Activated CD8-positive, alpha-beta T cell treated with anti-CD3 and anti-CD28 coated beads, Interleukin-2, amount 10 ng/mL, durations not matched to agents 7 days and 5 days (primary cell): Measurements from ENCODE around the gene LUZP2. TPM values are rescaled to one million over a fixed set of nuclear protein-coding genes. Genes with fewer than 3 reads are reported as not detected.

Source experiments
- ATAC-seq: fragments of 150-1000 bp; cut with Tn5 transposase; one replicate; pipeline ENCODE4 v1.10.0; 2021; ENCODE audit warnings: moderate library complexity
- CTCF ChIA-PET: fragments of 350-600 bp; sonication (Branson Sonifier 250); formaldehyde crosslinking; loops from one replicate; lab custom pipeline; 2021; ENCODE audit warnings: antibody characterized with exemption; lab: Charles Lee
- POLR2A ChIA-PET: fragments of 350-600 bp; sonication (Branson Sonifier 250); formaldehyde crosslinking; loops from one replicate; lab custom pipeline; 2021; ENCODE audit warnings: antibody characterized with exemption; lab: Charles Lee
- DNase-seq: peaks from one replicate; pipeline ENCODE4 v3.0.0-alpha.2; 2020
- H3K27ac Mint-ChIP-seq: one replicate; pipeline ENCODE4 v1.8.0; 2021; ENCODE audit warnings: mild to moderate bottlenecking, mixed read lengths
- H3K27me3 Mint-ChIP-seq: one replicate; pipeline ENCODE4 v1.8.0; 2021; ENCODE audit warnings: low read depth, mixed read lengths
- H3K36me3 Mint-ChIP-seq: one replicate; pipeline ENCODE4 v1.8.0; 2021; ENCODE audit warnings: low read depth, mixed read lengths
- H3K4me1 Mint-ChIP-seq: one replicate; pipeline ENCODE4 v1.8.0; 2021; ENCODE audit warnings: low read depth, mixed read lengths
- H3K4me3 Mint-ChIP-seq: one replicate; pipeline ENCODE4 v1.8.0; 2021; ENCODE audit warnings: mild to moderate bottlenecking, mixed read lengths
- H3K9me3 Mint-ChIP-seq: one replicate; pipeline ENCODE4 v1.8.0; 2022; ENCODE audit warnings: mixed read lengths; ENCODE audit not compliant: insufficient read depth
- total RNA-seq, 2 experiments: library from RNA; stranded (reverse); gene quantifications; one replicate each; pipeline ENCODE4 v1.2.3, GENCODE V29; 2021

The LUZP2 gene
- total RNA-seq, 2 experiments from 2014 or later, result not detected

DNA sequence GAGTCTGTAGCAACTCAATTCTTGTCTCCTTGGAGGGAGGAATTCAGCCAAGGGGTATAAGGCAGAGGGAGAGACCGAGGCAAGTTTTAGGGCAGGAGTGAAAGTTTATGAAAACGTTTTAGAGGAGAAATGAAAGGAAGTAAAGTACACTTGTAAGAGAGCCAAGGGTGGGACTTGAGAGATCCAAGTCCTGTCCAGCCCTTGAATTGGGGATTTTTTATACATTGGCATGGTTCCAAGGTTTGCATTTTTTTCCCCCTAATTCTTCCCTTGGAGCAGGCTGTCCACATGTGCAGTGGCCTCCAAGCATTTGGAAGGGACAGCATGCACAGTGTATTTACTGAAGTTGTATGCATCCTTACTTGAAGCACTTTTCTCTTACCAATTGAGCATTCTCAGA lies 192.1 kb downstream of the LUZP2 start:
- Mint-ChIP-seq H3K4me1 (no peaks in the 10 kb centered on the region), H3K36me3 (no peaks in the 10 kb centered on the region), H3K4me3 (no peak overlapping the region), H3K9me3 (peaks cover 6% of the 10 kb centered on the region), H3K27ac (no peak overlapping the region), H3K27me3 (no peaks in the 10 kb centered on the region)
- ChIA-PET CTCF (no interaction called here), POLR2A (no interaction called here)
- ATAC-seq (no peak), DNase-seq (no peak)

DNA sequence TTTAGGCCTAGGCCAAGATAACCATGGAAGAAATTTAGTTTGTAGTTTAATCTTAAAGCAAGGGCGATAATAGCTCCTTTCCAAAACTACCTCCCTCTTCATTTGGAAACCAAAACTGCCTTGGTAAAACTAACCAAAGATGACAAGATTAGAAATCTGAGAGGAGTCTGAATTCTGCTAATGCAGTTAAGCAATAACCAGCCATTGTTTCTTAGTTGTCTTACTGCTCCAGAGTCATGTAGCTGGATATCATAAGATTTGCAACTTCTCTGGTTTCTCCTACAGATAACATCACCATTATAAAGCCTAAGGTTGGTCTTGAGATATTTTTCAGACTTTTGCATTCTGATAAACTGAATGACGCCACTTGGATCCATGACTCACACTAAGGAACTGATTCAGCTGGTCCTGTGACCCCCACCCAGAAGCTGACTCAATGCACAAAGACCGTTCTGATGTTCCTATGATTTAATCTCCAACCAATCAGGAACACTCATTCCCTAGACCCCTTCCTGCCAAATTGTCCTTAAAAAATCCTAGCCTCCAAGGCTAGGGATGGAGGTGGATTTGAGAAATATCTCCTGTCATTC lies 200.8 kb downstream of the LUZP2 start:
- H3K4me1 Mint-ChIP-seq, result no peaks in the 10 kb centered on the region
- no peak for ATAC-seq
- peaks cover 13% of the 10 kb centered on the region for H3K9me3 Mint-ChIP-seq
- H3K36me3 Mint-ChIP-seq, result no peaks in the 10 kb centered on the region
- H3K4me3 Mint-ChIP-seq, result no peak overlapping the region
- no peak for DNase-seq
- no peaks in the 10 kb centered on the region for H3K27me3 Mint-ChIP-seq
- H3K27ac Mint-ChIP-seq, result no peak overlapping the region
- ChIA-PET POLR2A (no interaction called here), CTCF (no interaction called here)

DNA sequence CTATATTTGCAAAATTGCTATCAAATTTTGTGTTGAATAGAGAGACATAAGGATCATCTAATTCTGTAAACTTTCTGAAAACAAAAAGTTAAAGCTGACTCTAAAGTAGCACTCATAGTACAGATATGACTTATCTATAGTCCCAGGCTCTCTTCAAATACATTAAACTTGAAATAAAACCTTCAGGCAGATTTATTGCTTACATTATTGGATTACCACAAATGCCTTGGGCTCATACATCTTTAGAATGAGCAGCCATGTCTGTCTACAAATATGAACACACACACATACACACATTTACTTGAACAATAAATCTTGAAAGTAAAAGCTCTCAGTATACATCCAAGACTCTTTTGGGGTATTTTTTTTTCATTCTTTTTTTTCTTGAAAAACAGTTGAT lies 207.9 kb downstream of the LUZP2 start:
- Mint-ChIP-seq H3K27me3 (no peaks in the 10 kb centered on the region), H3K4me1 (no peaks in the 10 kb centered on the region), H3K36me3 (no peaks in the 10 kb centered on the region), H3K9me3 (peaks cover 16% of the 10 kb centered on the region), H3K27ac (no peak overlapping the region), H3K4me3 (no peak overlapping the region)
- ATAC-seq (no peak), DNase-seq (no peak)
- ChIA-PET POLR2A (no interaction called here), CTCF (no interaction called here)

DNA sequence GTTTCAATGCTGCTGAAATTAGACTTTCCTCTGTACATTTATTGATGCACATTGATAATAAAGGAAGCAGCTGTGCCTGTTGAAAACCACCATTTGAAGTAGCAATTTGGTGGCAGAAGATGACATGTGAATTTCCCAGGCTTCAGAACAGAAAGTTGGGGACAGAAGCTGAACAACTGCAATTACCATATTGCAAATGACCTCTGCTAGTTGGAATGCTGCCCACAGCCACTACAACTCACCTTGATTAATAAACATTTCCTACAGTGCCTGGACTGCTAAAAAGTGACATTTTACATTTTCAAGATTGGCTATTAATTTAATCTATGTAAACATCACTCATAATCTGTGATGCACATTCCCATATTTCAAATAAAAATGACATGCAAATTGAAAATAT lies 208.6 kb downstream of the LUZP2 start:
- no peaks in the 10 kb centered on the region for H3K27me3 Mint-ChIP-seq
- H3K9me3 Mint-ChIP-seq, result peaks cover 16% of the 10 kb centered on the region
- no peaks in the 10 kb centered on the region for H3K4me1 Mint-ChIP-seq
- CTCF ChIA-PET, result no interaction called here
- POLR2A ChIA-PET, result no interaction called here
- H3K36me3 Mint-ChIP-seq, result no peaks in the 10 kb centered on the region
- DNase-seq, result no peak
- no peak overlapping the region for H3K27ac Mint-ChIP-seq
- ATAC-seq, result no peak
- H3K4me3 Mint-ChIP-seq, result no peak overlapping the region

DNA sequence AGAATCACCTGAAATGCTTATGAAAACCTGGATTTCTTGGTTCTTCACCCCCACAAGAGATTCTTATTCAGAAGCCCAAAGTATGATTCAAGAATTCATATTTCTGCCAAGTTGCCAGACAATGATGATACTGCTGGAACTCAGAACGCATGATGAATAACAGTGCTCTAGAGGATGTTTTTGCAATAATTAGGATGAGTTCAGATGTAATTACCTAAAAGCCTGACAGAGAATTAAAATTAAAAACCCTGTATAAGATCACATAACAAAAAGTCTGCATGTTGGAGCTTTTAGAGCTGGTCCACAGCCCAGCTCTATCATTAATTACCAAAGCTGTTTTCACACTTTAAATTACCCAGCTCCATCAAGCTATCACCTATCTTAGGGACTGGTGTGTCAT lies 211.8 kb downstream of the LUZP2 start:
- Mint-ChIP-seq H3K9me3 (peaks cover 14% of the 10 kb centered on the region), H3K36me3 (no peaks in the 10 kb centered on the region), H3K27me3 (no peaks in the 10 kb centered on the region), H3K4me1 (no peaks in the 10 kb centered on the region), H3K4me3 (no peak overlapping the region), H3K27ac (no peak overlapping the region)
- ATAC-seq, result no peak
- DNase-seq, result no peak
- ChIA-PET POLR2A (no interaction called here), CTCF (no interaction called here)

DNA sequence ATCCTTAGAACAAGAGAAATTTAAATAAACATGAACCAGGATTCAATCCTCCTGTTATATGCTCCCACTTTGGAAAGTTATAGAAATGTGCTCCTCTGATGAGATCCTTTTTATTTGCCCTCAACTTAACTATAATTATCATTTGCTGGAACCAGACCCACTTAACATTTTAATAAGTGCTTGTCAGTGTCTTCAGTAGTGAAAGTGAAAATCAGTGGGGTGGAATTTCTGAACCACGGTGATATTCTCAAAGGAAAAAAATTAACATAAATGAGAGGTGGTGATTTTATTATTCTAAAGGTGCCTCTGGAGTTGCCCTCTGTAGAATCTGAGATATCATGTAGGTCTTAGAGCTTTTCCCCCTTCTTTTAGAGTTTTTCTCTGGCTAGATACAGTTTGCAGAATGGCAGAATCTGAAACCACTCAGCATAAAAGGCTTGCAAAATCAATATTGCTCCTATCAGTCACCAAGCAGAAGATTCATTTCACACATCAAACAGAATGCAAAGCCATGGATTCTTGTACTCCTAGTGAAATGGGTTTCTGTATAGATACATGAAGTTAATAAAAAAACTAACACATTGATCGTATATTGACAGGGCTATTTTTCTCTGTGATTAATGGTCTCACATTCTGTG lies 213.2 kb downstream of the LUZP2 start:
- H3K4me1 Mint-ChIP-seq, result no peaks in the 10 kb centered on the region
- POLR2A ChIA-PET, result no interaction called here
- H3K9me3 Mint-ChIP-seq, result peaks cover 14% of the 10 kb centered on the region
- H3K27ac Mint-ChIP-seq, result no peak overlapping the region
- H3K27me3 Mint-ChIP-seq, result no peaks in the 10 kb centered on the region
- CTCF ChIA-PET, result no interaction called here
- H3K36me3 Mint-ChIP-seq, result no peaks in the 10 kb centered on the region
- no peak overlapping the region for H3K4me3 Mint-ChIP-seq
- no peak for DNase-seq
- ATAC-seq, result no peak

DNA sequence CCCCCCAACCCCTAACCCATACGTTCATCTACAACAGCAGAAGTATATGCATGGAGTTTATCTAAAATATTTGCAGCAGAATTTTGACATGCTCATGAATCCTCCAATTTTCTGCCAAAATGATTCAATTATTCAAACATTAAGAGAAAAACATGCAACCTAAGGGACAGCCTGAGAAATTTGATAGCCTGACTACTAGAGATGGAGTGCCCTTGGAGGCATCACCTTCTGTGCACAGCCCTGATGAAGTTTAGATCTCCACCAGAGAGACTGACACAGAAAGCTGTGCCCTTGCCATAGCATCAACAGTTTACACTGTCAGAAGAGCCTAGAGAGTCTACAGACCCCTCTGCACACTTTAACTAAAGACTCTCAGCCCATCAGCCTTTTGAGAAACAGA lies 217.7 kb downstream of the LUZP2 start:
- no peaks in the 10 kb centered on the region for H3K27me3 Mint-ChIP-seq
- H3K27ac Mint-ChIP-seq, result no peak overlapping the region

DNA sequence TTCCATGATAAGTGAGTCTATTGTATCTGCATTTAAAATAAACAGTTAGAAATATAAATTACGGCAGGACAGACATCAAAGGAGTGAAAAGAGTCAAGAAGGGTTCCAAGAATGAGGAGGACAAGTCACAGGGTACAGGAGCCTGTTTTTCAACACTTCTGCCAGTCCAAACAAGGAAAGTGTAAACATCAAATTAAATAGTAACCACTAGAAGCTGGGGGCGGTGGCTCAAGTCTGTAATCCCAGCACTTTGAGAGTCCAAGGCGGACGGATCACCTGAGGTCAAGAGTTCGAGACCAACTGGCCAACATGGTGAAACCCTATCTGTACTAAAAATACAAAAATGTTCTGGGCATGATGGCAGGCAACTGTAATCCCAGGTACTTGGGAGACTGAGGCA lies 219.6 kb downstream of the LUZP2 start:
- H3K36me3 Mint-ChIP-seq, result no peaks in the 10 kb centered on the region
- H3K9me3 Mint-ChIP-seq, result peaks cover 12% of the 10 kb centered on the region
- no peak overlapping the region for H3K4me3 Mint-ChIP-seq
- ATAC-seq (no peak), DNase-seq (no peak)
- ChIA-PET POLR2A (no interaction called here), CTCF (no interaction called here)
- H3K27ac Mint-ChIP-seq, result no peak overlapping the region
- no peaks in the 10 kb centered on the region for H3K27me3 Mint-ChIP-seq
- H3K4me1 Mint-ChIP-seq, result no peaks in the 10 kb centered on the region

More for the DNA sequence above, 217.7 kb downstream of the LUZP2 start:
- no peaks in the 10 kb centered on the region for H3K36me3 Mint-ChIP-seq
- ATAC-seq (no peak), DNase-seq (no peak)
- H3K4me1 Mint-ChIP-seq, result no peaks in the 10 kb centered on the region
- CTCF ChIA-PET, result no interaction called here
- H3K9me3 Mint-ChIP-seq, result peaks cover 15% of the 10 kb centered on the region
- no peak overlapping the region for H3K4me3 Mint-ChIP-seq
- POLR2A ChIA-PET, result no interaction called here

DNA sequence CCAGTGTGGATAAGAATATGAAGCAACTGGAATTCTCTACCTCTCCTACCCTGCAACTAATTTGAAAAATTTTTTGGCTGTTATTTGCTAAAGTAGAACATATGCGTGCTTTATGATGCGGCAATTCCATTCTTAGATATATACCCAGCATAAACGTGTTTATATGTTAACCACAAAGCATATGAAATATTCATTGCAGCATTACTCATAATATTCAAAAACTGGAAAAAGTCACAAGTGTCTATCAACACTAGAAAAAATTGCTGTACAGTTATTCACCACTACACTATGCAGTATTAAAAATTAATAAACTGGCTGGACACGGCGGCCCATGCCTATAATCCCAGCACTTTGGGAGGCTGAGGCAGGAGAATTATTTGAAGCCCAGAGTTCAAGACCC lies 226.4 kb downstream of the LUZP2 start:
- Mint-ChIP-seq H3K27ac (no peak overlapping the region), H3K36me3 (no peaks in the 10 kb centered on the region), H3K4me3 (no peak overlapping the region), H3K4me1 (no peaks in the 10 kb centered on the region), H3K27me3 (no peaks in the 10 kb centered on the region), H3K9me3 (peaks cover 5% of the 10 kb centered on the region)
- DNase-seq (no peak), ATAC-seq (no peak)
- CTCF ChIA-PET, result no interaction called here
- POLR2A ChIA-PET, result no interaction called here

DNA sequence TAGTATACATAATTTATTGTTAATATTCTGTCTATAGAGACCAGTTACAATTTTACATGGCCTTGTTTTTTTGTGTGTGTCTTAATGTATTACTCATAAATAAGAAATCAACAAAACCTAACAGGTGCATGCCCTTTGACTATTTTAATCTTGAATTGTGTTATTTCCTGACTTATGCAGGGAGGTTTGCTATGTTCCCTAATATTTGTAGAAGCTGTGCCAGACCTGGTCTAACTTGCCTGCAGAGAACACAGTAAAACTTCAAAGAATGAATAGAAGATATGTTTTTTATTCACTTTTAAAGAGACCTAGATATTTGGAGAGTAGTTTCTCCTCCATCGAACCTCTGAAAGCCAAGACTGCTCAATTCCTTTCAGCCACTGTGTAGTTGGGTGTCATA lies 234.7 kb downstream of the LUZP2 start:
- H3K4me1 Mint-ChIP-seq, result no peaks in the 10 kb centered on the region
- ATAC-seq, result no peak
- no peaks in the 10 kb centered on the region for H3K27me3 Mint-ChIP-seq
- ChIA-PET POLR2A (no interaction called here), CTCF (no interaction called here)
- H3K9me3 Mint-ChIP-seq, result no peaks in the 10 kb centered on the region
- no peak for DNase-seq
- H3K27ac Mint-ChIP-seq, result no peak overlapping the region
- no peaks in the 10 kb centered on the region for H3K36me3 Mint-ChIP-seq
- no peak overlapping the region for H3K4me3 Mint-ChIP-seq

DNA sequence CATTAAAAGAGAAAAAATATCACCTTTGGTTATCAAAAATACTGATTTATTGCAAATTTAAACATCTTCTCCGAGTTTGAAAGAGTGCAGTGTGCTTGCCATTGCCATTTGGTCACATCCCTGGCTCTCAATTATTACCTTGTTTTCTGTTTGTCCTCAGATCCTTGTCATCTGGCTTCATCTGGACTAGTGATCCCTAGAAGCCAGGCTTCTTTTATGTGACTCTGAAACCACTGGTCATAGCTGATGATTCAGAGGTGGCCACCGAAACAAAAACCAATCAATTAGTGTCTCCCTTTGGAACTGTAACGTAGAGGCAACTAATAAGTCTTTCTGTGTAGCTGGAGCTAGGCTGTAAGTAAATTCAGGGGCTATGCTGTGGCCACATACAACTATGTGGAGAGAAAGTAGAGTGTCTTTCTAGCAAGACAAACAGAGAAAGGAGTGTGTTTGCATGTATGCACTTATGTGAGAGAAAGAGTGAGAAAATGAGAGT lies 237.9 kb downstream of the LUZP2 start:
- H3K27ac Mint-ChIP-seq, result no peak overlapping the region
- no peaks in the 10 kb centered on the region for H3K36me3 Mint-ChIP-seq
- no peaks in the 10 kb centered on the region for H3K4me1 Mint-ChIP-seq
- H3K4me3 Mint-ChIP-seq, result no peak overlapping the region
- ChIA-PET POLR2A (no interaction called here), CTCF (no interaction called here)
- ATAC-seq (no peak), DNase-seq (no peak)
- no peaks in the 10 kb centered on the region for H3K9me3 Mint-ChIP-seq
- no peaks in the 10 kb centered on the region for H3K27me3 Mint-ChIP-seq

DNA sequence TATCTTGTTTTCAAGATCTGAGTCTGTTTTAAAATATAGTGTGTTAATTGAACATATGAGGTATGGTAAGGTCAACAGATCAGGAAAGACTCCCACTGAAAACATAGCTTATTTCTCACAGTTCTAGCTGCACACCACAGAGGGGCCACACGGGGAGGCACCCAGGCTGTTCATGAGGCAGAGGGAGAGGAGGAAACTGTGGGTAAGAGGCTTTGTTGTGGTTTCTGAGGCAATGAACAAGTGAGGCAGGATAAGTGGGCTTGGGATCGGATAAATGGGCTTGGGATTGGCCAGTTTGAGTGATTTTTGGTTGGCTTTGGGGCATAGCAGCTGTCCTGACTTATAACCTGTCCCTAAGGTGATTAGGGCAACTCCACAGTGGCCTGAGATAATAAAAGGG lies 242.1 kb downstream of the LUZP2 start:
- Mint-ChIP-seq H3K4me3 (no peak overlapping the region), H3K36me3 (no peaks in the 10 kb centered on the region), H3K27ac (no peak overlapping the region), H3K4me1 (no peaks in the 10 kb centered on the region), H3K27me3 (no peaks in the 10 kb centered on the region), H3K9me3 (no peaks in the 10 kb centered on the region)
- DNase-seq (no peak), ATAC-seq (no peak)
- CTCF ChIA-PET, result no interaction called here
- POLR2A ChIA-PET, result no interaction called here

DNA sequence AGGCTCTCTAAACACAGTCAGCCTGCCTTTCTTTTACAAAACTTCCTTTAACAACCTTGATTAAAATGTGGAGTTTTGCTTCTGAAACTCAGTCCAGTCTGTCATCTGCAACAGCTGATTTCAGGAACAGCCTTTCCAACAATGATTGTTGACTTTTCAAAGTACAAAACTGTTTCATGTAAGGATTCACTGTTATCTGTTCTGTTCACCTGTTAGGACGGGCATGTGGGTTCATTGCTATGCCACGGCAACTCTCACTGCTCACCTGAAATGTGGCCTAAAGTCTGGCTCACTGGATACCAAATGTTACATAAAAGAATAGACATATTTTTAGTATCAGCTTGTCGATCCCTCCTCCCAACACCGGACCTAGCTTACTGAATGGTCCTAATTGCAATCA lies 242.8 kb downstream of the LUZP2 start:
- Mint-ChIP-seq H3K27me3 (no peaks in the 10 kb centered on the region), H3K4me3 (no peak overlapping the region), H3K9me3 (no peaks in the 10 kb centered on the region), H3K27ac (no peak overlapping the region), H3K4me1 (no peaks in the 10 kb centered on the region), H3K36me3 (no peaks in the 10 kb centered on the region)
- ChIA-PET CTCF (no interaction called here), POLR2A (no interaction called here)
- no peak for ATAC-seq
- no peak for DNase-seq
